Mesodermal cell (in vitro differentiated cells): ENCODE measurements around the gene SKOR1.

ENCODE experiments used
- H3K27ac ChIP-seq: 2 replicates; pipeline ENCODE4 v1.7.0; 2013; ENCODE audit warnings: mild to moderate bottlenecking, low read depth, low read length, moderate library complexity; ENCODE audit not compliant: severe bottlenecking
- H3K36me3 ChIP-seq: 2 replicates; pipeline ENCODE4 v1.7.1; 2013; ENCODE audit warnings: mild to moderate bottlenecking, low read length, moderate library complexity; ENCODE audit not compliant: control insufficient read depth, insufficient read depth
- H3K4me1 ChIP-seq: one replicate; pipeline ENCODE4 v1.7.1; 2013; ENCODE audit warnings: mild to moderate bottlenecking, low read length; ENCODE audit not compliant: insufficient read depth, control insufficient read depth, poor library complexity, severe bottlenecking
- H3K4me3 ChIP-seq: 2 replicates; pipeline ENCODE4 v1.7.0; 2013; ENCODE audit warnings: low read length, control low read depth, mild to moderate bottlenecking; ENCODE audit not compliant: insufficient read depth, poor library complexity, severe bottlenecking; ENCODE audit errors: extremely low read depth
- H3K9me3 ChIP-seq: 2 replicates; pipeline ENCODE4 v1.7.1; 2013; ENCODE audit warnings: mild to moderate bottlenecking, low read length, moderate library complexity; ENCODE audit not compliant: control insufficient read depth
- WGBS, 2 experiments: methylation state at CpG; one replicate each; pipeline ENCODE4 v1.1.5; 2013; ENCODE audit warnings: missing lambda C conversion rate in 2 of 2; ENCODE audit not compliant: insufficient coverage in 2 of 2; 5-methylcytosine and 5-hydroxymethylcytosine counted together

The SKOR1 gene

DNA sequence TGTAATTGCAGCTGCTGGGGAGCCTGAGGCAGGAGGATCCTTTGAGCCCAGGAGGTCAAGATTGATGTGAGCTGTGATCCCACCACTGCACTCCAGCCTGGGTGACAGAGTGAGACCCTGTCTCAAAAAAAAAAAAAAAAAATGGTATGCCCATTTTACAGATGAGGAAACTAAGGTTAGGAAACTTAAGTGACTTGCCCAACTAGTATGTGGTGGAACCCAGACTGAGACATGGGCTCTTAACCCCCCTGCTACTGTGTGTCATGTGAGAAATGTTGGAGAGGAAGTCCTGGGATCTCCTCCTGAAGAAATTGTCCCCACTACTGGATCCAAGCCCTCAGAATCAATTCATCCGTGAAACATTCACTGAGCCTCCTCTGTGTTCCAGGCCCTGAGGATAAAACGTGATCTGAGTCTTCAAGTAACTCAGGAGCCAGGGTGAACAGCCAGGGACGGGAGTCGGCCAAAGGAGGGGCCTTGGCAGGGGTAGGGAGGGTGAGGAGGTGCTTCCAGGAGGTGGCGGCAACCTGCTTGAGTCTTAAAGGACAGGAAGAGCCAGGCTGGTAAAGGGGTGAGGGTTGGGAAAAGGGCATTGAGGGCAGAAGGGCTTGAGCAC lies 34.1 kb downstream of the SKOR1 start:
- no peak overlapping the region for H3K4me3 ChIP-seq
- H3K27ac ChIP-seq: no peak overlapping the region
- no peaks in the 10 kb centered on the region for H3K9me3 ChIP-seq
- no peaks in the 10 kb centered on the region for H3K4me1 ChIP-seq
- no peaks in the 10 kb centered on the region for H3K36me3 ChIP-seq
- 68 to 72% methylated on average over 4 to 5 of the region's 5 CpGs for WGBS, 2 experiments

DNA sequence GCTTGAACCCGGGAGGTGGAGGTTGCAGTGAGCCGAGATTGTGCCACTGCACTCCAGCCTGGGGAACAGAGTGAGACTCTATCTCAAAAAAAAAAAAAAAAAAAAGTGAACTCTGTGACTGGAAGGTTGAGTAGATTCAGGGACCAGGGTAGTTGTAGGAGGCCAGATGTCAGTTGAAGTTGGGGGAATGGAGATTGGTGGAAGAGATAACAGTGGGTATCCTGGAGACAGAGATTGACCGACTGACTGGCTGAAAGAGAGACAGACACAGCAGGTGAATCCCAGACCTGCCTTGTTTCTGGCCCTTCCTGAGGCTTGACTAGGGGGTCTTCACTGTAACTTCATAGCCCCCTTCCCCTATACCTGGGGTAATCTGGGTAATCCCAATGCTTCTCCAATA lies 36.7 kb downstream of the SKOR1 start:
- H3K9me3 ChIP-seq: no peaks in the 10 kb centered on the region
- 90 to 100% methylated on average over 1 to 3 of the region's 3 CpGs for WGBS, 2 experiments

DNA sequence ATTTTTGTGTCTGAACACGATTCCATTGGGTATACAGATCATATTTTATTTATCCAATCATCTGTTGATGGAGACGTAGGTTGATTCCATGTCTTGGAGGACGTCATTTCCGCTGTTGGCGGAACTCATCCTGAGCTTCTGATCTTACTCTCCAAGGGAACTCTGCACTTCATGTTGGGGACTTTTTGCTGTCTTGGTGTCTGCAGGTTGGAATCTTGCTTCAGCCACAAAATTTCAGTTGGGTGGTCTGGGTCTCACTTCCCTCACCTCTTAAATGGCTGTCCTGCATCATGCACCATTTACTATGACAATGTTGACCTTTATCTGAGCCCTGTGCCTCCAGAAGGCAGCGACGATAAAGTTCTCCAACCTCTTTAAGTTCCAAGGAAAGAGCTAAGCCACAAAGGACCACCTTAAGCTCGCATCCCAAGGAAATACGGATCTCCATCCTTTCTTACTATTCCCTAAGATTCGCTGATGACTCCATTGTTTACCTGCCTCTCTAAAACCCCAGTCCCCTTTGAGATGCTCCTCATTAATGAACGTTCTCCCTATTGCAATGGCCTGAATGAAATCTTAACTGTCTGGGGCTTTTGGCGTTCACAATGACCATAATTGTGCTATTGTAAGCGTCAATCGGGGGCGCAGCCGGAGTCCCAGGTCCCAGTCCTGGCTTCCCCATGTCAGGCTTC lies 37.6 kb downstream of the SKOR1 start:
- no peaks in the 10 kb centered on the region for H3K9me3 ChIP-seq
- H3K36me3 ChIP-seq: no peaks in the 10 kb centered on the region
- WGBS, 2 experiments: 68 to 74% methylated on average over 11 to 14 of the region's 16 CpGs
- H3K4me3 ChIP-seq: no peak overlapping the region
- H3K4me1 ChIP-seq: no peaks in the 10 kb centered on the region
- H3K27ac ChIP-seq: no peak overlapping the region

More for the DNA sequence above, 36.7 kb downstream of the SKOR1 start:
- H3K27ac ChIP-seq: no peak overlapping the region
- no peak overlapping the region for H3K4me3 ChIP-seq
- no peaks in the 10 kb centered on the region for H3K36me3 ChIP-seq
- no peaks in the 10 kb centered on the region for H3K4me1 ChIP-seq

DNA sequence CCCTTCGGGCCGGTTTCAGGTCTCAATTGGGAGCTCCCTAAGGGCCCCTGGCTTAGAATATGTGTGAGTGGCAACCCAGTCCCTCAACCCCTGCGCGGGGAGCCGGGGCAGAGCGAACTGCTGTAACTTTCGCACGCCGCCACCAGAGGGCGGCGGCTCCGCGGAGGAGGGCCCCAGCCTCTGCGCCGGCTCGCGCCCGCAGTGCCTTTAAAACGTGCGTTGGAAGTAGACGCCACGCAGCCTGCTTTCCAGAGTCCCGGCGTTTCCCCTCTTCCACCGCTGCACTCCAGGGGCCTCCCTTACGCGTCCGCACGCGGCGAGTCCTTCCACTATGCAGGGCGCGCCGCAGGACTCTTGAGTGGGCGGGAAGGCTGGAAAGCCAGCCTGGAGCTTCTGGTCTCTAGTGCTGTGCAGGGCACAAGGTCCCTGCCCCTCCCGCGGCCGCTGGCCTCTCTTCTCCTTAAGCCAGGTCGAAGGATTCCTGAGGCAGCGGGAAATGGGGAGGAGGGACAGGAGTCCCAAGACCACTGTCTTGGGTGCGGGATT lies 38.2 kb downstream of the SKOR1 start:
- Histone ChIP-seq H3K9me3 (no peaks in the 10 kb centered on the region), H3K36me3 (no peaks in the 10 kb centered on the region), H3K4me3 (peak overlapping the region; percentile 24), H3K4me1 (no peaks in the 10 kb centered on the region), H3K27ac (no peak overlapping the region)
- 2 to 5% methylated on average over 37 to 39 of the region's 41 CpGs for WGBS, 2 experiments

DNA sequence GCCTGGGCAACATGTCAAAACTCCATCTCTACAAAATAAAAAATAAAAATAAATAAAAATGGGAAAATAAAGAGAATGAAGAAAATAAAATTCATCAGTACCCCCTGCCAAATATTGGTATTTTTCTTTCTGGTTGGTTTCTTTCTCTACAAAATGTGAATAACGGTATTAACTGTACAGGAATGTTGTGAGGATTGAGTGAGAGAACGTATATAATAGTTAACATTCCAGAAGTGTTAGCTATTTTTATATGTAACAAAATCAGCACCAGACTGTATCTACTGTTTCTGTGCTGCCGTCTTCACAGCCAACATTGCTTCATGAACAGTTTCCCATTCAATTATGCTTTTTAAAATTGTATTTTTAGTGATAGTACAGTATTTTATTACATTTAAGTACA lies 40.0 kb downstream of the SKOR1 start:
- no peak overlapping the region for H3K27ac ChIP-seq

GRCh38 chr15:67865766-67866165 lies 40.5 kb downstream of the SKOR1 start:
- Histone ChIP-seq H3K4me1 (no peaks in the 10 kb centered on the region), H3K9me3 (peaks cover 4% of the 10 kb centered on the region), H3K4me3 (no peak overlapping the region), H3K36me3 (no peaks in the 10 kb centered on the region), H3K27ac (no peak overlapping the region)
- 33 to 40% methylated on average over 3 of the region's 4 CpGs for WGBS, 2 experiments

More for the DNA sequence above, 40.0 kb downstream of the SKOR1 start:
- Histone ChIP-seq H3K36me3 (no peaks in the 10 kb centered on the region), H3K4me1 (no peaks in the 10 kb centered on the region), H3K4me3 (no peak overlapping the region), H3K9me3 (peaks cover 4% of the 10 kb centered on the region)
- WGBS, 2 experiments: no CpG with 5 or more reads among the region's 3 CpGs

DNA sequence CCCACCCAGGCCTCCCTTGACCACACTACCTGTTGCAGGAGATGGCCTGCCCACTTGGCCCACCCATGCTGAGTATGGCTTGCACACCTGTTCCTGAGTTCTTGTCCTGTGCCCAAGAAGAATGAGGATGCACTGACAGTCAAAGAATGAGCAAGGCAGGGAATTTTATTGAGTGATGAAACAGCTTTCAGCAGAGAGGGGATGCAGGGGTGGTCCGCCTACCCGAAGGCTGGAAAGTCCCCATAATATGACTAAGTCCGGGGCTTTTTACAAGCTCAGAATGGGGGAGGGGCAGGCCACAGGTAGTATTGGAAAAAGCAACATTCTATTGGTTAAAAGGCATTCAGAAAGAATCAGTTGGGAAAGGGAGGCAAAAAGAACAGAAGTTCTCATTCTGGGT lies 44.4 kb downstream of the SKOR1 start:
- Histone ChIP-seq H3K4me3 (no peak overlapping the region), H3K27ac (no peak overlapping the region), H3K4me1 (no peaks in the 10 kb centered on the region), H3K36me3 (no peaks in the 10 kb centered on the region), H3K9me3 (peaks cover 4% of the 10 kb centered on the region)
- 93 to 96% methylated on average over 3 of the region's 3 CpGs for WGBS, 2 experiments

GRCh38 chr15:67870868-67871408 lies 45.6 kb downstream of the SKOR1 start:
- Histone ChIP-seq H3K27ac (no peak overlapping the region), H3K4me3 (no peak overlapping the region), H3K9me3 (peaks cover 4% of the 10 kb centered on the region), H3K4me1 (no peaks in the 10 kb centered on the region), H3K36me3 (no peaks in the 10 kb centered on the region)

DNA sequence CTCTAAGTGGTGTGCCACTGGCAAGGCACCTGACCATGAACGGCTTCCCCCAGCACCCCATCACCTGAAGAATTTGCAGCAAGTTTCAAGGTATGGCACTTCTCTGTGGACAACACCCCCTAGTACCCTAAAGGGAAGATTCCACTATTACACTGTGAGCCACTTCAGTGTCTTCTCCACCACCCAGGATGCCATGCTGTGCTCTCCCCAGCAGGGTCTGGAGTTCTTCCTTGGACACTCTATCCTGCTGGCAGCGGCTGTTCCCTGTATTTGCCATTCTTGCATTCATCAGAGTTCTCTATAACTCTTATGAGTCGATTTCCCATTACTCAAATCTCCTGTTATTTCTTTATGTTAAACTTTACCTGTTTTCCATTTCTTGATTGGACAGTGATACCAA lies 48.5 kb downstream of the SKOR1 start:
- H3K9me3 ChIP-seq: peaks cover 4% of the 10 kb centered on the region
- no peaks in the 10 kb centered on the region for H3K4me1 ChIP-seq
- 94 to 100% methylated on average over 2 to 3 of the region's 3 CpGs for WGBS, 2 experiments
- H3K36me3 ChIP-seq: no peaks in the 10 kb centered on the region
- no peak overlapping the region for H3K27ac ChIP-seq
- no peak overlapping the region for H3K4me3 ChIP-seq

GRCh38 chr15:67878712-67879206 lies 53.5 kb downstream of the SKOR1 start:
- H3K4me1 ChIP-seq: peaks cover 14% of the 10 kb centered on the region
- no peaks in the 10 kb centered on the region for H3K9me3 ChIP-seq
- no peak overlapping the region for H3K4me3 ChIP-seq
- H3K36me3 ChIP-seq: no peaks in the 10 kb centered on the region
- H3K27ac ChIP-seq: no peak overlapping the region
- 95 to 100% methylated on average over 2 of the region's 2 CpGs for WGBS, 2 experiments
